Measurements from ENCODE around the gene BRPF3.
A peak's percentile ranks its signal among the peaks of the same experiment; 100 is the strongest.

BRPF3 gene

DNA sequence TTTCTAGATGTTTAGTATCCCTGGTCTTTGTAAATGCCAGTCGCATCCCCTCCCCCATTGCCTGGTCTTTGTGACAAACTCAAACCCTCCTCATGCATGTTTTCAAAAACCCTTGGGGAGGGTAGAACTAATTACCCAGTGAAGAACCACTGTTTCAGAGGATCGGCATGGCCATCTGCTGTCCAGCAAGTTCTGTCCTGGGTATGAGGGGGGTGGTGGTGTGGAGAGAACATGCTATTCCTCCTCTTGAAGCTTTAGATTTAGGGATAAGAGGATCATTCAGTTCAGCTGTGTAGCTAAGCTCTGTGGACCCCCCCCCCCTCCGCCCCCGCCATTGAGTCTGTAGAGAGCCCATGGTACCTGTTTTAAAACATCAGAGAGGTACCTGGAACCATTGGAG lies 5.6 kb downstream of the BRPF3 start:
- no peaks in the 10 kb centered on the region for H3K27me3 ChIP-seq
- H3K4me1 ChIP-seq = peaks cover 38 to 54% (median 43%) of the 10 kb centered on the region in 10 experiments
- H3K27ac ChIP-seq = no peak overlapping the region
- H3K9me3 ChIP-seq (replicated peaks in 1 of 11) = peaks cover 5 to 72% (median 66%) of the 10 kb centered on the region in 11 experiments; a peak in 21 of 22 replicates
- H4K20me1 ChIP-seq = peaks cover 5 to 59% (median 24%) of the 10 kb centered on the region in 11 experiments; a peak in 17 of 22 replicates
- no peak overlapping the region for H3K9ac ChIP-seq
- H3K4me3 ChIP-seq = peak overlapping the region in 2 of 10 experiments; percentile 22 to 23; a peak in 4 of 20 replicates
- TF ChIP-seq Cebpa-rat (IDR thresholded peaks at IDR 0.05) = no peak
- peaks cover 73 to 94% (median 90%) of the 10 kb centered on the region in 11 experiments for H3K36me3 ChIP-seq
- H3K4me2 ChIP-seq = peak overlapping the region in 9 of 11 experiments; percentile 44 to 85 (median 69); a peak in 11 of 22 replicates

DNA sequence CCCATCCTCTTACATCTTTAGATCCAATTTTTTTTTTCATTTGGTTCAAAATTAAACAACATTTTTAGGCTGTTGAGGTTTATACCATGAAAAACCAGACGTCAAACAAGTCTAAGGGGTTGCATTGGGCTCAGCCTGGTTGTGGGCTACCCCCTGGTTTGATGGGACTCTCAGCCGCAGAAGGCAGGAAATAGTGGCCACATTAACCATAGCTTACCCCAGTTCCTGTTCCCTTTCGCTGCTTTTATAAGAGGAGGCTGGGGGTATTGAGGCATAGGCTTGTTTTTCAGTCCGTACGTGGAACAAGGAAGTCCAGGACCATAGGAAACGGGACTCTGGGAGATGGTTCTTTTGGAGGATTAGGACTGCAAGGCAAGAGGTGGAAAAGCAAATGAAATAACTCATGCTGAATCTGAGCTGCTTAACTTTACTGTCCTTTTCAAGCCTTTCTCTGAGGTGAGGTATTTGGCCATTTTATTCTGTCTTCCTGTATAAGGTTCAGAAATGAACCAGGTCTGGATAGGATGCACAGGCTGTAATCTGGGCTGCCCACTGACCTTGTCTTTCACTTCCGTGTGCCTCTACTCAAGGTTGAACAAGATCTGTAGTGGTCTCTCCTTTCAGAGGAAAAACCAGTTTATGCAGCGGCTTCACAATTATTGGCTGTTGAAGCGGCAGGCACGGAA lies 7.7 kb downstream of the BRPF3 start:
- Histone ChIP-seq H3K4me2 (peak overlapping the region; percentile 38 to 81 (median 59)), H3K4me3 (peak overlapping the region in 6 of 10 experiments; percentile 3 to 49 (median 24); a peak in 7 of 20 replicates), H3K27ac (0 out of 22 replicates have a peak overlapping the region, but pooled peaks of 2 of the 11 experiments have one; percentile 5 to 24), H3K9ac (no peak overlapping the region), H3K27me3 (no peaks in the 10 kb centered on the region), H3K36me3 (peaks cover 93 to 100% (median 100%) of the 10 kb centered on the region in 11 experiments), H4K20me1 (peaks cover 5 to 58% (median 31%) of the 10 kb centered on the region in 11 experiments; a peak in 17 of 22 replicates), H3K9me3 (replicated peaks in 1 of 11) (peaks cover 5 to 58% (median 51%) of the 10 kb centered on the region in 11 experiments; a peak in 21 of 22 replicates), H3K4me1 (peaks cover 29 to 38% (median 33%) of the 10 kb centered on the region in 10 experiments)
- TF ChIP-seq Cebpa-rat (IDR thresholded peaks at IDR 0.05) = no peak

DNA sequence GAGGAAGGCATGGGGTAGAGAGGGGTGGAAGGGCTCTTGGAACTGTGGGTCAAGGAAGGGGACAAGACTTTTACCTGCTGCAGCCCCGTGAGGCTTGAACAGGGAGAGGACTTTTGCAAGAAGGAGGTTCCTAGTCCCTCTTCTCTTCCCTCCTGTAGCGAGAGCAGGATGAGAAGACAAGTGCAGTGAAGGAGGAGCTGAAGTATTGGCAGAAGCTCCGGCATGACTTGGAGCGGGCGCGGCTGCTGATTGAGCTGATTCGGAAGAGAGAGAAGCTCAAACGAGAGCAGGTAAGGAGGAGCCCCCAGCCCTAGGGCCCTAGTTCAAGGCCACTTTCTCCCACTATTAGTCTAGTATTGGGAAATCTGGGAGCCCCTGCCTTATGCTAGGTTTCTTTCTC lies 10.6 kb downstream of the BRPF3 start:
- TF ChIP-seq Cebpa-rat (IDR thresholded peaks at IDR 0.05) = no peak
- no peak overlapping the region for H3K4me3 ChIP-seq
- peaks cover 5 to 52% (median 31%) of the 10 kb centered on the region in 11 experiments; a peak in 17 of 22 replicates for H4K20me1 ChIP-seq
- no peak overlapping the region for H3K9ac ChIP-seq
- peaks cover 93 to 100% (median 100%) of the 10 kb centered on the region in 11 experiments for H3K36me3 ChIP-seq
- H3K4me1 ChIP-seq = peaks cover 18 to 25% (median 20%) of the 10 kb centered on the region in 10 experiments
- no peak overlapping the region for H3K27ac ChIP-seq
- H3K4me2 ChIP-seq = no peak overlapping the region
- no peaks in the 10 kb centered on the region for H3K27me3 ChIP-seq
- H3K9me3 ChIP-seq (replicated peaks in 1 of 11) = peaks cover 0 to 28% (median 23%) of the 10 kb centered on the region in 11 experiments; a peak in 21 of 22 replicates

DNA sequence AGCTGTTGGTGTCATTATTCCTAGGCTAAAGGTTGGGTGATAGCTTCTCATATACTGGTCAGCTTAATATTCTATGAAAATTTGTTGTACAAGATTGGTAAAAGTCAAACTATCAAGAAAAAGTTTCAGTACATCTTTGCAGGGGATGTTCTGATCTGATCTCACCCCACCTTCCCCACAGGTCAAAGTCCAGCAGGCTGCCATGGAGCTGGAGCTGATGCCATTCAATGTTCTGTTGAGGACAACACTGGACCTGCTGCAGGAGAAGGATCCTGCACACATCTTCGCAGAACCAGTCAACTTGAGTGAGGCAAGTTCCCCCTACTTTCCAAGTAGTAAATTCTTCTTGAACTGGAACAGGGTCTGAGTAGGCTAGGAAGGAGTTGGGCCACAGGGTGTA lies 13.1 kb downstream of the BRPF3 start:
- peaks cover 1 to 10% (median 3%) of the 10 kb centered on the region in 10 experiments; a peak in 19 of 20 replicates for H3K4me1 ChIP-seq
- H3K4me2 ChIP-seq = no peak overlapping the region
- H3K27ac ChIP-seq = no peak overlapping the region
- peaks cover 98 to 100% (median 100%) of the 10 kb centered on the region in 11 experiments for H3K36me3 ChIP-seq
- H3K4me3 ChIP-seq = no peak overlapping the region
- peaks cover 0 to 4% (median 0%) of the 10 kb centered on the region in 11 experiments; a peak in 4 of 22 replicates for H3K9me3 ChIP-seq (replicated peaks in 1 of 11)
- peaks cover 3 to 56% (median 24%) of the 10 kb centered on the region in 11 experiments; a peak in 17 of 22 replicates for H4K20me1 ChIP-seq
- H3K9ac ChIP-seq = no peak overlapping the region
- TF ChIP-seq Cebpa-rat (IDR thresholded peaks at IDR 0.05) = no peak
- H3K27me3 ChIP-seq = no peaks in the 10 kb centered on the region

DNA sequence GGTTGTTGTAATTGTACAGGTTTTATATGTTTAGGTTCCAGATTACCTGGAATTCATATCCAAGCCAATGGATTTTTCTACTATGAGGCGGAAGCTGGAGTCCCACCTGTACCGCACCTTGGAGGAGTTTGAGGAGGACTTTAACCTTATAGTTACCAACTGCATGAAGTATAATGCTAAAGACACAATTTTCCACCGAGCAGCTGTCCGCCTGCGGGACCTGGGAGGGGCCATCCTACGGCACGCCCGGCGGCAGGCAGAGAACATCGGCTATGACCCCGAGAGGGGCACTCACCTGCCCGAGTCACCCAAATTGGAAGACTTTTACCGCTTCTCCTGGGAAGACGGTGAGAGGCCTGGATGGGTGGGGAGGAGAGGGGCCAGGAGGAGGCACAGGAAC lies 13.6 kb downstream of the BRPF3 start:
- Histone ChIP-seq H3K36me3 (peaks cover 98 to 100% (median 100%) of the 10 kb centered on the region in 11 experiments), H3K4me3 (no peak overlapping the region)
- no peak for TF ChIP-seq Cebpa-rat (IDR thresholded peaks at IDR 0.05)

DNA sequence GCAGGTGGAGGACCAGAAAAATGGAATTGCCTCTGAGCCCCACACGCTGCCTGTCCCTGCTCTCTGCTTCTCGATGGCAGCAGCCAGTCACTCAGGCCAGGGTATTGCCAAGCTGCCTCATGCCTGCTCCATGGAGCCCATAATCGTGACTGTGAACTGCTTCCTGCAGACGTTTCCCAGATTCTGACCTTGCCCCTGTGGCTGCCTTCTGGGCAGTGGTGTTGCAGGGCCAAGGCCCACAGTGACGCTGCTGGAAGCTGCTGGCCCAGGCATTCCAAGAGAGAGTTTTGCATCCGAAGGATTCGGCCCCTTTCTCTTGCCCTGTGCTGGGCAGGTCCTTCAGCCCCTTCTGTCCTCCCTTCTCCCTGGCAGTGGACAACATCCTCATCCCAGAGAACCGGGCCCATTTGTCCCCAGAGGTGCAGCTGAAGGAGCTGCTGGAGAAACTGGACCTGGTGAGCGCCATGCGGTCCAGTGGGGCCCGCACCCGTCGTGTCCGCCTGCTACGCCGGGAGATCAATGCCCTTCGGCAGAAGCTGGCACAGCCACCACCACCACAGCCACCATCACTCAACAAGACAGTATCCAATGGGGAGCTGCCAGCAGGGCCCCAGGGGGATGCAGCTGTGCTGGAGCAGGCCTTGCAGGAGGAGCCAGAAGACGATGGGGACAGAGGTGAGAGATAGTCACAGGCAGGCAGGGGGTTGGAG lies 14.5 kb downstream of the BRPF3 start:
- H3K27ac ChIP-seq = no peak overlapping the region
- no peaks in the 10 kb centered on the region for H3K9me3 ChIP-seq (replicated peaks in 1 of 11)
- no peak overlapping the region for H3K4me3 ChIP-seq
- no peak overlapping the region for H3K9ac ChIP-seq
- no peak overlapping the region for H3K4me2 ChIP-seq
- TF ChIP-seq Cebpa-rat (IDR thresholded peaks at IDR 0.05) = no peak
- H3K4me1 ChIP-seq = peaks cover 0 to 6% (median 0%) of the 10 kb centered on the region in 10 experiments; a peak in 1 of 20 replicates
- H4K20me1 ChIP-seq = peaks cover 0 to 42% (median 15%) of the 10 kb centered on the region in 11 experiments; a peak in 12 of 22 replicates
- H3K36me3 ChIP-seq = peaks cover 98 to 100% (median 100%) of the 10 kb centered on the region in 11 experiments
- H3K27me3 ChIP-seq = no peaks in the 10 kb centered on the region

More for the DNA sequence above, 13.6 kb downstream of the BRPF3 start:
- peaks cover 0 to 51% (median 21%) of the 10 kb centered on the region in 11 experiments; a peak in 15 of 22 replicates for H4K20me1 ChIP-seq
- H3K4me2 ChIP-seq = no peak overlapping the region
- H3K9ac ChIP-seq = no peak overlapping the region
- H3K27ac ChIP-seq = no peak overlapping the region
- no peaks in the 10 kb centered on the region for H3K9me3 ChIP-seq (replicated peaks in 1 of 11)
- H3K27me3 ChIP-seq = no peaks in the 10 kb centered on the region
- peaks cover 0 to 6% (median 0%) of the 10 kb centered on the region in 10 experiments; a peak in 2 of 20 replicates for H3K4me1 ChIP-seq

DNA sequence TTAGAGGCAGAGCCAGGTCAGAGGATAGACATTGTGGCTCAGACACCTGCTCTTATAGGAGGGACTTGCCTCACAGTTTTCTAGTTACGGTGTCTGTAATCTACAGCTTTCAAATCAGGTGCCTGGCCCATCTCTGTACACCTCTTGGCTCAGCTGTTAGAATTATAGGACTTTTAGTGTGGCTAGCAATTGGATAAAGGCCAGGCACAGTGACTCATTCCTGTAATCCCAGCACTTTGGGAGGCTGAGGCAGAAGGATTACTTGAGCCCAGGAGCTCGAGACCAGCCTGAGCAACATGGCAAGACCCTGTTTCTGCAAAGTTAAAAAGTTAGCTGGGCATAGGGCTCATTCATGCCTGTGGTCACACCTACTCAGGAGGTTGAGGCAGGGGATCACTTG lies 20.0 kb downstream of the BRPF3 start:
- TF ChIP-seq Cebpa-rat (IDR thresholded peaks at IDR 0.05) = no peak
- peaks cover 0 to 29% (median 3%) of the 10 kb centered on the region in 11 experiments; a peak in 6 of 22 replicates for H4K20me1 ChIP-seq

DNA sequence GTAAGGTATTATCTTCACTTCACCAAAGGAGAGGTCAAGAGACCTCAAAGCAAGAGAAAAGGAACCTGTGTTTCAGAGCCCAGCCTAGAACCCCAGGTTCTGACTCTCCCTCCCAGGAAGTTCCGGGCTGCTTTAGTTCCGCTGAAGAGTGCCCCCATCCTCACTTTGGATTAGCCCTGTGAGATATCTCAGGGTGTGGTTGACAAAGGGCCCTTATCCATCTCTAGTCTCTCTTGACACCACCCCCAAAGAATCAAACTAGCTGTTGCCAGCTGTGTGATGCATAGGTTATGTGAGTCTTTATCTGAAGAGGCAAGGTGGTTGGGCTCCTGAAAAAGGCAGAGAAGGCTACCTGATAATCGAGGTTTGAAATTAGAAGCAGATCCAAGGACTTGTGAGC lies 20.6 kb downstream of the BRPF3 start:
- Histone ChIP-seq H4K20me1 (peaks cover 0 to 29% (median under 1%) of the 10 kb centered on the region in 11 experiments; a peak in 6 of 22 replicates), H3K4me3 (no peak overlapping the region), H3K27me3 (no peaks in the 10 kb centered on the region), H3K9me3 (replicated peaks in 1 of 11) (no peaks in the 10 kb centered on the region), H3K27ac (no peak overlapping the region), H3K9ac (no peak overlapping the region), H3K4me1 (peaks cover 0 to 37% (median 10%) of the 10 kb centered on the region in 10 experiments; a peak in 12 of 20 replicates), H3K36me3 (peaks cover 93 to 100% (median 100%) of the 10 kb centered on the region in 11 experiments), H3K4me2 (peak overlapping the region in 2 of 11 experiments; percentile 9 to 38; a peak in 1 of 22 replicates)
- TF ChIP-seq Cebpa-rat (IDR thresholded peaks at IDR 0.05) = no peak

More for the DNA sequence above, 20.0 kb downstream of the BRPF3 start:
- H3K9me3 ChIP-seq (replicated peaks in 1 of 11) = no peaks in the 10 kb centered on the region
- H3K4me3 ChIP-seq = no peak overlapping the region
- peaks cover 0 to 37% (median 10%) of the 10 kb centered on the region in 10 experiments; a peak in 12 of 20 replicates for H3K4me1 ChIP-seq
- H3K9ac ChIP-seq = no peak overlapping the region
- H3K27ac ChIP-seq = no peak overlapping the region
- H3K27me3 ChIP-seq = no peaks in the 10 kb centered on the region
- no peak overlapping the region for H3K4me2 ChIP-seq
- H3K36me3 ChIP-seq = peaks cover 93 to 100% (median 100%) of the 10 kb centered on the region in 11 experiments

Measured in BLaER1 treated with 17β-estradiol and CSF1 and Interleukin-3, amounts not matched to agents 10 nM and 100 nM (cell line).